PC-9 (cell line): ENCODE results near the gene HMGA1. TPM values are rescaled to one million over a fixed set of nuclear protein-coding genes. Genes with fewer than 3 reads are reported as not detected.

Source experiments
- BruUV-seq: library from RNA; stranded (reverse); fragments of 400-500 nt; replicated peaks from 2 replicates; lab custom pipeline; 2021; lab: Mats Ljungman, UMichigan
- CTCF ChIA-PET: fragments of 300-600 bp; sonication (Branson Sonifier 250); formaldehyde crosslinking; loops from one replicate; lab custom pipeline; 2022; ENCODE audit warnings: antibody characterized with exemption; lab: Charles Lee
- POLR2A ChIA-PET: fragments of 300-600 bp; sonication (Branson Sonifier 250); formaldehyde crosslinking; loops from one replicate; lab custom pipeline; 2022; ENCODE audit warnings: antibody characterized with exemption; ENCODE audit not compliant: unreplicated experiment; lab: Charles Lee
- DNase-seq, 2 experiments: peaks; one replicate each; pipeline versions ENCODE4 v3.0.0 to v3.0.0-alpha.2; 2015 to 2022; ENCODE audit warnings: mixed read lengths in 1 of 2
- H2AFZ ChIP-seq: fragments of 200-600 bp; sonication (generic); 2 replicates; pipeline ENCODE4 v1.8.1; 2017; ENCODE audit warnings: antibody characterized with exemption
- H3F3A ChIP-seq: fragments of 200-600 bp; sonication (generic); 2 replicates; pipeline ENCODE4 v1.8.1; 2017; ENCODE audit warnings: antibody characterized with exemption, mild to moderate bottlenecking, low read depth; ENCODE audit not compliant: insufficient read depth
- H3K27ac ChIP-seq: fragments of 200-600 bp; sonication (generic); 2 replicates; pipeline ENCODE4 v1.6.1; 2016; ENCODE audit warnings: mixed run types
- H3K27me3 ChIP-seq: fragments of 200-600 bp; sonication (generic); 2 replicates; pipeline ENCODE4 v1.6.1; 2016; ENCODE audit warnings: low read depth, mixed run types; ENCODE audit not compliant: insufficient read depth
- H3K36me3 ChIP-seq: fragments of 200-600 bp; sonication (generic); 2 replicates; pipeline ENCODE4 v1.6.1; 2016; ENCODE audit warnings: low read depth, mixed run types
- H3K4me1 ChIP-seq: fragments of 200-600 bp; sonication (generic); replicated peaks from 2 replicates; pipeline ENCODE4 v1.6.1; 2016; ENCODE audit warnings: mixed run types; ENCODE audit not compliant: insufficient read depth
- H3K4me2 ChIP-seq: fragments of 200-600 bp; sonication (generic); 2 replicates; pipeline ENCODE4 v1.6.1; 2017; ENCODE audit warnings: mixed run types
- H3K4me3 ChIP-seq: fragments of 200-600 bp; sonication (generic); 2 replicates; pipeline ENCODE4 v1.6.1; 2016; ENCODE audit warnings: mixed run types
- H3K79me2 ChIP-seq: fragments of 200-600 bp; sonication (generic); 2 replicates; pipeline ENCODE4 v1.6.1; 2017; ENCODE audit warnings: low read depth, mixed run types
- H3K9me2 ChIP-seq: fragments of 200-600 bp; sonication (generic); 2 replicates; pipeline ENCODE4 v1.8.1; 2017; ENCODE audit warnings: mild to moderate bottlenecking; ENCODE audit not compliant: insufficient read depth
- H3K9me3 ChIP-seq: fragments of 200-600 bp; sonication (generic); 2 replicates; pipeline ENCODE4 v1.8.1; 2016; ENCODE audit warnings: low read depth; ENCODE audit not compliant: insufficient read depth
- H4K20me1 ChIP-seq: fragments of 200-600 bp; sonication (generic); 2 replicates; pipeline ENCODE4 v1.8.1; 2017; ENCODE audit not compliant: insufficient read depth
- CTCF ChIP-seq: fragments of 200-600 bp; sonication (generic); conservative IDR thresholded peaks from 2 replicates; pipeline ENCODE4 v1.6.1; 2017; ENCODE audit warnings: mixed run types, antibody characterized with exemption, mild to moderate bottlenecking, moderate library complexity
- EZH2 ChIP-seq: fragments of 200-600 bp; sonication (generic); IDR thresholded peaks from 2 replicates; pipeline ENCODE4 v1.8.0; 2017; ENCODE audit warnings: antibody characterized with exemption, low read depth
- intact Hi-C: fragments of 100-400 bp; cut with micrococcal nuclease; formaldehyde crosslinking; loops from one replicate; pipeline ENCODE4 v1.10.0; 2022; ENCODE audit not compliant: unreplicated experiment
- total RNA-seq: library from RNA; stranded (reverse); gene quantifications from 2 replicates; pipeline ENCODE4 v1.2.3, GENCODE V29; 2021

HMGA1 gene
- total RNA-seq, 1 experiment from 2014 or later, result 1,951 TPM

DNA sequence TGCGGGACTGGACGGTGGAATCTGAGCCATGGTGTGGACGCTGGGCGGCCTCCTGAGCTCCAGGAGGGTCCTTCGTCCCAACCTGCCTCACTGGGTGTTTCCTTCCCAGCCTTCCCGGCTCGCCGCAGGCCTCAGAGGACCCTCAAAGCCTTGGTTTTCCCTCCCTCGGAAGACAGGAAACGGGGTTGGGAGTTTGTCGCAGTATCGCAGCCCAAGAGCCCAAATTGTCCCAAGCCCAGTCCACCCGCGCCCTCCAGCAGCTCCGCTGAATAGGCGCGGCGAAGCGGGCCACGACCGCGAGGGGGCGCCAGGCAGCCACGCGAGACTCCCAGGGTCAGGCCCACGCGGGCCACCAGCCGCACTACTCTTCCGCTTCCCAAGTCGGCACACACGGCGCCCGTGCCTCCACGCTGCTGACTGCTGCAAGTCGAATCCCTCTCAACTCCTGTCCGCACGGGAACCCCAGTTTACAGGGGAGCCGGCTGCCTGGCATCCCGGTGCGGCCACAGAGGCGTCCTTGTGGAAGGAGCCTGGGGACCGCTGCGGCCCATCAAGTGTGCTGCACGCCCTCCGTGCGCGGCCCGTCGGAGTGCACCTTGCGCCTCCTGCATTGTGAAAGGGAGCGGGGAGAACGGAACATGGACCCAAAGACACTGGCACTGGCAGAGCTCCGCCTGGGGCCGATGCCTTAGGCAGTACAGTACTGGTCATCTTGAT lies 40.4 kb upstream of the HMGA1 start:
- intact Hi-C loops, result loop anchor here (1.0 to 2.0 kb wide), 5 partner anchors 31 to 413 kb away; partner anchors contain the start of gene NUDT3
- ChIA-PET CTCF (interaction anchor here (0.6 to 1.7 kb wide), 5 partner anchors 50 to 266 kb away, joined by 3 to 6 read pairs (median 6); no protein-coding TSS in a partner anchor), POLR2A (interaction anchor here (0.6 to 0.8 kb wide), 3 partner anchors 30 to 441 kb away, joined by 5 to 11 read pairs (median 9); partner anchors contain the start of gene HMGA1)
- Histone ChIP-seq H3K9me3 (no peaks in the 10 kb centered on the region), H3K4me1 (peaks cover 11% of the 10 kb centered on the region), H3K79me2 (no peaks in the 10 kb centered on the region), H3K9me2 (no peaks in the 10 kb centered on the region), H3K27ac (no peak overlapping the region), H3K4me2 (peak overlapping the region; percentile 91), H3K4me3 (peak overlapping the region; percentile 55), H3F3A (peaks cover 15% of the 10 kb centered on the region; the same call in 1 of the 2 replicates), H4K20me1 (no peaks in the 10 kb centered on the region), H2AFZ (peak overlapping the region; percentile 79), H3K36me3 (no peaks in the 10 kb centered on the region), H3K27me3 (no peaks in the 10 kb centered on the region)
- TF ChIP-seq EZH2 (no peak), CTCF (peak; percentile 94)
- DNase-seq, result peak; percentile 38 to 82
- BruUV-seq, result no TSS peak

DNA sequence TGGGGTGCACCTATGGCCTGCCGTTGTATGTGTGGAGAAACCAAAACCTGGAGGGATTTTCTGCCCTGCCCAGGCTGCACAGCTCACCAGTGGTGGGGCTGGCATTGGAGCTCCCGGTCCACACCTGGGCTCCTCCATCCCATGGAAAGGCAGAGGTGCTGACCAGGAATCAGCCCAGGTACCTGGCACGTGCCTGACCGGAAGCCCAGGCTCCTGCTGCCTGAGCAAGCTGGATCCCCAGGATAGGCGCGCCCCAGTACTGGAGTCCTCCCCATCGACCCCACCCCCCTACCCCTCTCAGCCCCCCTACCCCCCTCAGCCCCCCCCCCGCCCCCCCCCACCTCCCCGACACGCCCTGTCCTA lies 39.9 kb upstream of the HMGA1 start:
- H3K36me3 ChIP-seq, result no peaks in the 10 kb centered on the region
- TF ChIP-seq CTCF (no peak), EZH2 (no peak)
- H3K9me2 ChIP-seq, result no peaks in the 10 kb centered on the region
- CTCF ChIA-PET, result interaction anchor here (1.0 to 1.7 kb wide), 2 partner anchors 49 to 218 kb away, joined by 6 read pairs; no protein-coding TSS in a partner anchor
- H3K4me1 ChIP-seq, result peaks cover 11% of the 10 kb centered on the region
- H4K20me1 ChIP-seq, result no peaks in the 10 kb centered on the region
- no peaks in the 10 kb centered on the region for H3K27me3 ChIP-seq
- POLR2A ChIA-PET, result interaction anchor here (0.6 kb wide), 2 partner anchors 30 to 441 kb away, joined by 5 to 9 read pairs; no protein-coding TSS in a partner anchor
- H3F3A ChIP-seq, result peaks cover 15% of the 10 kb centered on the region; the same call in 1 of the 2 replicates
- no peaks in the 10 kb centered on the region for H3K9me3 ChIP-seq
- H3K27ac ChIP-seq, result no peak overlapping the region
- no peaks in the 10 kb centered on the region for H3K79me2 ChIP-seq
- peak overlapping the region; percentile 79 for H2AFZ ChIP-seq
- H3K4me2 ChIP-seq, result peak overlapping the region; percentile 91
- H3K4me3 ChIP-seq, result peak overlapping the region; percentile 55
- intact Hi-C loops, result loop anchor here (1.0 to 2.0 kb wide), 5 partner anchors 32 to 412 kb away; partner anchors contain the start of gene NUDT3
- no TSS peak for BruUV-seq
- no peak for DNase-seq

- BruUV-seq, result no TSS peak
- H3K27ac ChIP-seq, result no peak overlapping the region
- peaks cover 6% of the 10 kb centered on the region; the same call in 1 of the 2 replicates for H3F3A ChIP-seq
- H3K79me2 ChIP-seq, result no peaks in the 10 kb centered on the region
- DNase-seq, result no peak
- H3K27me3 ChIP-seq, result no peaks in the 10 kb centered on the region
- ChIA-PET CTCF (no interaction called here), POLR2A (no interaction called here)
- intact Hi-C loops, result no loop called here
- H3K36me3 ChIP-seq, result no peaks in the 10 kb centered on the region
- peaks cover 11% of the 10 kb centered on the region for H3K4me1 ChIP-seq
- no peaks in the 10 kb centered on the region for H3K9me3 ChIP-seq
- H4K20me1 ChIP-seq, result no peaks in the 10 kb centered on the region
- no peak overlapping the region for H3K4me3 ChIP-seq
- no peaks in the 10 kb centered on the region for H3K9me2 ChIP-seq
- no peak overlapping the region for H2AFZ ChIP-seq
- H3K4me2 ChIP-seq, result no peak overlapping the region
- TF ChIP-seq CTCF (no peak), EZH2 (no peak)
Observed at GRCh38 chr6:34200340-34200971, 36.2 kb upstream of the HMGA1 start.
